ENCODE measurements around the gene PMFBP1.
A peak's percentile ranks its signal among the peaks of the same experiment; 100 is the strongest.

The PMFBP1 gene

DNA sequence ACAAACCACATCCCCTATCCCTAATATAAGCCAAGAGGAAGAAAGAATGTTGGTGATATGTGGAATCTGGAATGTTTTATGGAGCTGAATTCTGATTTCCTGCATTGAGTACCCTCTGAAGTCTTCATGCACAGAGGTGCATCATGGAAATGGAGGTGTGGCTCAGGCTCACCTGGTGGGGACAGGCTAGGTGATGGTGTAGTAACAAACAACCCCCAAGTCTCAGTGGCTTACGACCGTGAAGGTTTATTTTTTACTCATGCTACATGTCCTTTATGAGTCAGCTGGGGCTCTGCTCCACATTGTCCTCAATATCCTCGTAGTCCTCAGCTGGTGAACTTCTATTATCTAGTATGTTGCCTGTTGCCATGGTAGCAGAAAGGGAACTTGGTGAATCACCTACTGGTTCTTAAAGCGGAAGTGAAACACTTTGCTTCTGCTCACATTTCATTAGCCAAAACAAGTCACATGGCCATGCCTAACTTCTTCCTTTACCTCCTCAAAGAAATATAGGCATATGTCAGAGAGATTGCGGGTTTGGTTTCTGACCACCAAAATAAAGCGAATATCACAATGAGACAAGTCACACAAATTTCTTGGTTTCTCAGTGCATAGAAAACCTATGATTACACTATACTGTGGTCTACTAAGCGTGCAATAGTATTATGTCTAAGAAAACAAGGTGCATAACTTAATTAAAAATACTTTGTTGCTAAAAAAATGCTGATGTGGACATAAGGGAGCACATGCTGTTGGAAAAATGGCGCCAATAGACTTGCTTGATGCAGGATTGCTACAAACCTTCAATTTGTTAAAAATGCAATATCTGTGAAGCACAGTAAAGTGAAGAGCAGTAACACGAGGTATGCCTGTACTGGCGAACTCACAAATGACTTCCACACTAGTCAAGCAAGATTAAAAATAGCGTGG lies at the start of gene PMFBP1:
Gene PMFBP1, minus strand, starts transcription at position 51 of the 930 bp plus-strand sequence. CDS start 947 bp downstream, outside the sequence.
- Histone ChIP-seq H3K9me3 (replicated peaks in 1 of 11) (peaks cover 9 to 43% (median 22%) of the 10 kb centered on the region in 11 experiments; a peak in 18 of 22 replicates), H3K36me3 (no peaks in the 10 kb centered on the region), H3K27ac (peak within 1 kb of the TSS in 6 of 11 experiments; percentile 51 to 86 (median 70); a peak in 10 of 22 replicates), H3K4me2 (peak within 1 kb of the TSS in 8 of 11 experiments; percentile 1 to 79 (median 65); a peak in 13 of 22 replicates), H3K9ac (peak within 1 kb of the TSS in 3 of 11 experiments; percentile 52 to 65 (median 64); a peak in 4 of 22 replicates), H3K4me3 (no peak within 1 kb of the TSS), H4K20me1 (no peaks in the 10 kb centered on the region), H3K27me3 (no peaks in the 10 kb centered on the region), H3K4me1 (peaks cover 6 to 56% (median 33%) of the 10 kb centered on the region in 10 experiments; a peak in 18 of 20 replicates)
- TF ChIP-seq Cebpa-rat (IDR thresholded peaks at IDR 0.05): no peak

GRCh38 chr16:72221630-72222024 lies 49.7 kb upstream of the PMFBP1 start:
- H3K27ac ChIP-seq: no peak overlapping the region
- 0 out of 22 replicates have a peak, but pooled peaks cover 0 to under 1% (median 0%) of the 10 kb centered on the region in 11 experiments for H3K9me3 ChIP-seq (replicated peaks in 1 of 11)
- no peak overlapping the region; a peak in 1 of 22 replicates for H3K4me2 ChIP-seq
- no peak overlapping the region for H3K9ac ChIP-seq
- TF ChIP-seq Cebpa-rat (IDR thresholded peaks at IDR 0.05): no peak
- H3K4me1 ChIP-seq: peaks cover 0 to 8% (median 0%) of the 10 kb centered on the region in 10 experiments; a peak in 2 of 20 replicates
- H4K20me1 ChIP-seq: no peaks in the 10 kb centered on the region
- H3K4me3 ChIP-seq: no peak overlapping the region
- no peaks in the 10 kb centered on the region for H3K27me3 ChIP-seq
- no peaks in the 10 kb centered on the region for H3K36me3 ChIP-seq

DNA sequence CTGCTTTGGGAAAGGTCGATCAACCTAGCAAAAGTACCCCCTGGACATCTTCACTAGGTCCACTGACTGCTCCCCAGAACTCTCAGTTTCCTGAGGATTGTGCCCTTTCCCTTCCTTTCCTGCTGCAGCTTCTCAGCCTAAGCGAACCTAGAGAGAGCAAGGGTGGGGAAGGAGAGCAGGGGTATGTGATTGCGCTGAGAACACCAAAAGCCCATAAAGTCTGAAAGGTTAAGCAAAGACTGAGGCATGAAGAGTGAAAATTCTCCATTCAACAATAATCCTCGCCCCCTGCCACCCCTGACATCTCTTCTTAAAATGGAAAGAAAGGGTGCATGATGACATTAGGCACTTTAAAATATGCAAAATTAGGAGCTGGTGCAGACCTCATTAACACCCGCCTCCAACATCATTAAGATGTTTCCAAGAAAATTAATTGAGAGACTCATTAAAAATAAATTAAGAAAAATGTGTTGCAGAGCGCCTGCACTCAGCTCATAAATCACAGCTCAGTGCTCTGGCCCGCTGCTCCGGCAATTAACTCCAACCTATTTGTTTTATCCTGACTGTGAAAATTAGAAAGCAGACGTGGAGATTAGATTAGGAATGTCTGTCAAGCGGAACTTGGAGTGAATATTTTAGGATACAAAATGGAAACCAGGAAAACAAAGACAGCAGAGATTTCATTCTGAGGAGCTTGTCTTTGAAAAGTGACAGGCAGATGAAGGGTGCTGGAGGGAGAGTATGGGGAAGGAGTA lies 49.1 kb upstream of the PMFBP1 start:
- Histone ChIP-seq H3K27me3 (no peaks in the 10 kb centered on the region), H3K4me2 (no peak overlapping the region), H3K36me3 (no peaks in the 10 kb centered on the region), H3K4me3 (no peak overlapping the region), H3K9me3 (replicated peaks in 1 of 11) (peaks cover 0 to 6% (median 0%) of the 10 kb centered on the region in 11 experiments; a peak in 4 of 22 replicates), H3K9ac (no peak overlapping the region), H3K4me1 (peaks cover 0 to 8% (median 0%) of the 10 kb centered on the region in 10 experiments; a peak in 3 of 20 replicates), H3K27ac (no peak overlapping the region), H4K20me1 (no peaks in the 10 kb centered on the region)
- no peak for TF ChIP-seq Cebpa-rat (IDR thresholded peaks at IDR 0.05)

DNA sequence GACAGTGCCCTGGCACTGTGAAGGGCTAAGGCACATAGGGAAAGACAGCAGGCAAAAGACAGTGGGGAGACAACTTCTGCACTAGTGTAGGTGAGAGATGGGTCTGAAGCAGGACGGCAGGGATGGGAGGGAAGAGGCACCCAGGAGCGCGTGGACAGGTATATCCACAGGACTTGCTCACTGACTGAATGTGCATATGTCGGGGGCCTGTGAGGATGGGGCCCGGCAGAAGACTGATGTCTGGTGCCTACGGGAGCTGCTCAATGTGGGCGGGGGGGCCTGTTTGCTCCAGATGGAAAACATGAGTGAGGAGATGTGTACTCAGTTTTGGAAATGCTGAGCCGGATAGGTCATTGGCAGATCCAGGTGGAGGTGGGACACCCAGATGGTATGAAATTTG lies 47.3 kb upstream of the PMFBP1 start:
- no peak overlapping the region for H3K4me3 ChIP-seq
- TF ChIP-seq Cebpa-rat (IDR thresholded peaks at IDR 0.05): no peak
- H3K27ac ChIP-seq: no peak overlapping the region
- H3K4me2 ChIP-seq: no peak overlapping the region
- no peaks in the 10 kb centered on the region for H3K36me3 ChIP-seq
- no peak overlapping the region for H3K9ac ChIP-seq
- no peaks in the 10 kb centered on the region for H3K27me3 ChIP-seq
- peaks cover 0 to 13% (median 0%) of the 10 kb centered on the region in 10 experiments; a peak in 3 of 20 replicates for H3K4me1 ChIP-seq
- H3K9me3 ChIP-seq (replicated peaks in 1 of 11): peaks cover 11 to 24% (median 18%) of the 10 kb centered on the region in 11 experiments; a peak in 20 of 22 replicates
- H4K20me1 ChIP-seq: no peaks in the 10 kb centered on the region

DNA sequence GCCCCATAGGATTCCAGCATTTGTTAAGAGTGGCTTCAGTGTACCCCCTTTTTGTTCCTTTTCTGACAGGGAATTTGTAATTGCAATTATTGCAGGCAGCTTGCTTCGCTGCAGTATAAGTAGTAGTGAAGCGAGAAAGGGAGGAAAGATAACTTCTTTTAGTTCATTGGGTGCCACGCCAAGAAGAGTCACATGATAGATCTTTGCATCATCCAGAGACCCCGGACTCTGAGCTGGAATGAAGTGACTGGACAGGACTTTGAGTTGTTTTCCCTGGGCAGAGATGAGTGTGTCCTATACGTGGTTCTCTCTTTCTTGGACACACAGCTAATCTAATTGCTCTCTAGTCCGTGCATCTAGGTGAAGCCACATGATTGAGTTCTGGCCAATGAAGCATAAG lies 44.8 kb upstream of the PMFBP1 start:
- H3K9ac ChIP-seq: no peak overlapping the region
- no peak for TF ChIP-seq Cebpa-rat (IDR thresholded peaks at IDR 0.05)
- no peaks in the 10 kb centered on the region for H4K20me1 ChIP-seq
- H3K4me2 ChIP-seq: no peak overlapping the region
- H3K4me1 ChIP-seq: peaks cover 0 to 21% (median 9%) of the 10 kb centered on the region in 10 experiments; a peak in 15 of 20 replicates
- H3K4me3 ChIP-seq: no peak overlapping the region
- peaks cover 15 to 29% (median 20%) of the 10 kb centered on the region in 11 experiments; a peak in 20 of 22 replicates for H3K9me3 ChIP-seq (replicated peaks in 1 of 11)
- H3K27me3 ChIP-seq: no peaks in the 10 kb centered on the region
- H3K36me3 ChIP-seq: no peaks in the 10 kb centered on the region
- no peak overlapping the region for H3K27ac ChIP-seq

DNA sequence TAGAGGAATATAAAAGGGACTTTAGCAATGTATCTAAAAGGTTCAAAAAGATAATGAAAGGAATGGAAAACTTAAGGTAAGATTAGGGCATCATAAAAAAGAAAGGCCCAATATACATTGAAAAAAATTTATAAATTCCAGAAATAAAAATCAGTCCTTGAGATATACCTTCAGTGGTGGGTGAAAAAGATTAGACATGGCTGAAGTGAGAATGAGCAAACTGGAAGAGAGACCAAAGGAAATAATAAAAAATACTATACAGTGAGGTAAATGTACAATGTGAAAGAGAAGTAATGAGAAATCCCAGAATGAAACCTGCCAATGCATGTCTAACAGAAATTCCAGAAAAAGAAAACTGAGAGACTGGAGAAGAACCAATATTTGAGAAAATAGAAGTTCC lies 42.9 kb upstream of the PMFBP1 start:
- Histone ChIP-seq H4K20me1 (no peaks in the 10 kb centered on the region), H3K27ac (no peak overlapping the region), H3K4me2 (no peak overlapping the region), H3K27me3 (no peaks in the 10 kb centered on the region), H3K4me3 (no peak overlapping the region), H3K9me3 (replicated peaks in 1 of 11) (peaks cover 15 to 29% (median 20%) of the 10 kb centered on the region in 11 experiments; a peak in 20 of 22 replicates), H3K4me1 (peaks cover 14 to 41% (median 27%) of the 10 kb centered on the region in 10 experiments), H3K36me3 (peaks cover 0 to under 1% (median 0%) of the 10 kb centered on the region in 11 experiments; a peak in 1 of 22 replicates), H3K9ac (no peak overlapping the region)
- no peak for TF ChIP-seq Cebpa-rat (IDR thresholded peaks at IDR 0.05)

GRCh38 chr16:72211110-72211509 lies 39.2 kb upstream of the PMFBP1 start:
- peak overlapping the region in 1 of 11 experiments; percentile 32; a peak in 2 of 22 replicates for H3K9ac ChIP-seq
- peaks cover 0 to 5% (median 0%) of the 10 kb centered on the region in 11 experiments; a peak in 1 of 22 replicates for H3K36me3 ChIP-seq
- H3K4me3 ChIP-seq: no peak overlapping the region
- H3K27ac ChIP-seq: peak overlapping the region in 9 of 11 experiments; percentile 11 to 60 (median 44); a peak in 10 of 22 replicates
- H3K9me3 ChIP-seq (replicated peaks in 1 of 11): peaks cover 15 to 41% (median 21%) of the 10 kb centered on the region in 11 experiments; a peak in 21 of 22 replicates
- H3K4me1 ChIP-seq: peaks cover 14 to 69% (median 41%) of the 10 kb centered on the region in 10 experiments
- TF ChIP-seq Cebpa-rat (IDR thresholded peaks at IDR 0.05): no peak
- H3K4me2 ChIP-seq: peak overlapping the region; percentile 45 to 79 (median 63)
- H3K27me3 ChIP-seq: no peaks in the 10 kb centered on the region
- H4K20me1 ChIP-seq: no peaks in the 10 kb centered on the region

- no peak overlapping the region for H3K9ac ChIP-seq
- H3K36me3 ChIP-seq: peaks cover 0 to 5% (median 0%) of the 10 kb centered on the region in 11 experiments; a peak in 1 of 22 replicates
- H3K27me3 ChIP-seq: no peaks in the 10 kb centered on the region
- H3K27ac ChIP-seq: peak overlapping the region in 9 of 11 experiments; percentile 11 to 60 (median 44); a peak in 11 of 22 replicates
- peaks cover 13 to 41% (median 18%) of the 10 kb centered on the region in 11 experiments; a peak in 21 of 22 replicates for H3K9me3 ChIP-seq (replicated peaks in 1 of 11)
- no peak overlapping the region for H3K4me3 ChIP-seq
- H4K20me1 ChIP-seq: no peaks in the 10 kb centered on the region
- H3K4me2 ChIP-seq: peak overlapping the region; percentile 45 to 79 (median 63)
- no peak for TF ChIP-seq Cebpa-rat (IDR thresholded peaks at IDR 0.05)
- H3K4me1 ChIP-seq: peaks cover 14 to 71% (median 44%) of the 10 kb centered on the region in 10 experiments
Observed at GRCh38 chr16:72210555-72210954, 38.6 kb upstream of the PMFBP1 start.
